HG03196 (cell line): Measurements from ENCODE around the gene SLC26A1.
A peak's percentile ranks its signal among the peaks of the same experiment; 100 is the strongest.

Experiments
- ATAC-seq: cut with Tn5 transposase; IDR thresholded peaks from one replicate; pipeline ENCODE4 v1.9.1; 2021; ENCODE audit not compliant: unreplicated experiment

The SLC26A1 gene

DNA sequence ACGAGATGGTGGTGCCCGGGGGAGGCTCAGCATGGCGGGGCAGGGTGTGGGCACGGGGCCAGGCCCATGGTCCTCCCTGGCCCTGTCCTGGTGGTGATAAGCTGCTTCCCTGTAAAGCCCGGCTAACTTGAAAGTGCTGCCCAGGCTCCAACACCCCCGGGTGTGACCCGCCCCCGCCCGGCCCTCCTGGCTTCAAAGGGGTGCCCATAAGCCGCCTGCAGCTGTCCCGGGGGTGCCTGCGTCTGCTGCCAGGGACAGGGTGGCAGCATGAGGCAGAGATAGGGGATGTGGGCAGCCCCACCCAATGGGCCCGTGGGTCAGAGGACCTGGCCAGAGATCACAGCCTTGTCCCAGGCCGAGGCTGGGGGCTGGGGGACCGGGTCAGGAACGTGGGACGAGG, 36.3 kb upstream of the SLC26A1 start:
- no peak for ATAC-seq

DNA sequence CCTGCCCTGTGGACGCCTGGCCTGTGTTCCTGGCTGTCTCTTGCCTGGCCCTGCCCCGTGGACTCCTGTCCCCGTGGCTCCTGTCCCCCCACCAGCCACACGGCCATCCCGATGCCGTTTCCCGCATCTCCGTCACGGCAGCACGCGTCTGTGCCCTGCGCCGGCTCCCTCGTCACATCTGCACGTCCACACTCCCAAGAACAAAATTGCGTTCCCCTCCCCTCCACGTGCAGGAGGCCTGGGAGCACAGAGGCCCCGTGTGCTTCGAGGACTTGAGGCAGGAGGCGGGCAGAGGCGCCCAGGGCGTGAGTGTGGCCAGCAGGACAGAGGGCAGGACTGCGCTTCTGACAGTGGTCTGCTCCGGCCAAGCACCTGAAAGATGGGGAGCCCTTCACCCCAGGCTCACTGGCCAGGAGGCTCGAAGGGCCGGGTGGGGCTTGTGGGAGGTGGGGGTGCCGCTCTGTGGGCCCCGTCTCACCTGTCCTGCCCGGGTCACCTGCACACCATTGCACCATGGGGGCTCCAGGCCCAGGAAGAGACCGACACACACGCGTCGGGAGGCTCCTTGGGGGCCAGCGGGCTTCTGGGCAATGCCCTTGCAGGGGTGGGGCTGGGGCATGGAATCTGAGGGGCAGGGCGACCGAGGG, 35.5 kb upstream of the SLC26A1 start:
- ATAC-seq, result no peak

DNA sequence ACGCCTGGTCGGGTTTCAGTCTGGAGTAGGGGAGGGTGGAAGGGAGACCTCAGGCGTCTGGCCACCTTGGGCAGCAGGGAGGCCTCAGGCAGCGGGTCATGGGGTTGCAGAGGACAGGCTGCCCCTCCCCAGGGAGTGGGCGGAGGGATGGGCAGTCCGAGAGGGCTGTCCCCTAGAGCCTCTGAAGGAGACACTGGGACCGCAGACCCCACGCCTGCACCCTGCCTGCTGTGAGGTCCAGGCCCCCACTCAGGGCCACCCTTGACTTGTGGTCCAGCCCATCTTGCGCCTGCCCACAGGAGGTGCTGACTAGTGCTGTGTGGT, 34.7 kb upstream of the SLC26A1 start:
- ATAC-seq, result no peak

DNA sequence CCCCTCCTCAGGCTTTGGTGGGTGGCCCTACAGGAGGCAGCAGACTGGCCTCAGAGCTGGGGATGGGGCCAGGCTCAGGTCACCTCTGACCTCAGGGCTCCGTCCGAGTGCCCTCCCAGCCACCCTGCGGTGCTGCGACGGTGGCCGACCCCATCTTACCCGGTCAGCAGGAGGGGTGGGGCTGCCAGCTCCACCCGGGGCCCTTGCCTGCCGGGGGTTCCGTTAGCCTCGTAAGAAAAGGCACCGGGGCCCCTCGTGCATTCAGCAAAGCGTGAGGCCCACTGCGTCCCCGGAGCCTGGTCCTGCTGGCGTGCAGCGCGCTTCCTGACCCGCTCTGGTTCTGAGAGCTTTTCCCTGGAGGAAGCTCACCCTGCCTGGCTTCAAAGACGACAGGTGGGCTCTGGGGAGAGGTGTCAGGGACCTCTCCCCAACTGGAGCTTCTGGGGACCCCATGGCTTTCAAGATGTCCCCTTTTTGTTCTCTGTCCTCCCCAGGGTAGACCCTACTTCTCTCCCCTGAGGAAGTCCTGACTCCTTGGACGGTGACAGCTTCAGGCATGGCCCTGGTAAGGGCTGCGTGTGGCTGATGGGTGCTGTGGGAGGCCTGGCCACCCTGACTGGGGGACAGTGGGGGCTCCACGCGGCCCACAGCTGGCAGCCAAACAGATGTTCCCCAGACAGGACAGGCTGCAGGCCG, 34.2 kb upstream of the SLC26A1 start:
- no peak for ATAC-seq

DNA sequence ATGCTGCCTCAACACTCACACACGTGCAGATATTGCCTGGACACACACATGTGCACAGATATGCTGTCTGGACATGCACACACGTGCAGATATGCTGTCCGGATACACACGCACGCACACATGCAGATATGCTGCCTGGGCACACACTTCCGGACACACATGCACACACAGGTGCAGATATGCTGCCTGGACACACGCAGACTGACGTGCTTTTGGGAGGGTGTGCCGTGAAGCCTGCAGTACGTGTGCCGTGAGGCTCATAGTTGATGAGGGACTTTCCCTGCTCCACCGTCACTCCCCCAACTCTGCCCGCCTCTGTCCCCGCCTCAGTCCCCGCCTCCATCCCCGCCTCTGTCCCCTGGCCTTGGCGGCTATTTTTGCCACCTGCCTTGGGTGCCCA, 32.9 kb upstream of the SLC26A1 start:
- ATAC-seq, result peak; percentile 59

DNA sequence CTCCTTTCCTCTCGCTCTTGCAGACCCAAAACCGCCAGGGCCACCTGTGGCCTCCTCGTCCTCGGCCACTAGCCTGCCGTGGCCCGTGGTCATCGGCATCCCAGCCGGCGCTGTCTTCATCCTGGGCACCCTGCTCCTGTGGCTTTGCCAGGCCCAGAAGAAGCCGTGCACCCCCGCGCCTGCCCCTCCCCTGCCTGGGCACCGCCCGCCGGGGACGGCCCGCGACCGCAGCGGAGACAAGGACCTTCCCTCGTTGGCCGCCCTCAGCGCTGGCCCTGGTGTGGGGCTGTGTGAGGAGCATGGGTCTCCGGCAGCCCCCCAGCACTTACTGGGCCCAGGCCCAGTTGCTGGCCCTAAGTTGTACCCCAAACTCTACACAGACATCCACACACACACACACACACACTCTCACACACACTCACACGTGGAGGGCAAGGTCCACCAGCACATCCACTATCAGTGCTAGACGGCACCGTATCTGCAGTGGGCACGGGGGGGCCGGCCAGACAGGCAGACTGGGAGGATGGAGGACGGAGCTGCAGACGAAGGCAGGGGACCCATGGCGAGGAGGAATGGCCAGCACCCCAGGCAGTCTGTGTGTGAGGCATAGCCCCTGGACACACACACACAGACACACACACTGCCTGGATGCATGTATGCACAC, 31.8 kb upstream of the SLC26A1 start:
- no peak for ATAC-seq

DNA sequence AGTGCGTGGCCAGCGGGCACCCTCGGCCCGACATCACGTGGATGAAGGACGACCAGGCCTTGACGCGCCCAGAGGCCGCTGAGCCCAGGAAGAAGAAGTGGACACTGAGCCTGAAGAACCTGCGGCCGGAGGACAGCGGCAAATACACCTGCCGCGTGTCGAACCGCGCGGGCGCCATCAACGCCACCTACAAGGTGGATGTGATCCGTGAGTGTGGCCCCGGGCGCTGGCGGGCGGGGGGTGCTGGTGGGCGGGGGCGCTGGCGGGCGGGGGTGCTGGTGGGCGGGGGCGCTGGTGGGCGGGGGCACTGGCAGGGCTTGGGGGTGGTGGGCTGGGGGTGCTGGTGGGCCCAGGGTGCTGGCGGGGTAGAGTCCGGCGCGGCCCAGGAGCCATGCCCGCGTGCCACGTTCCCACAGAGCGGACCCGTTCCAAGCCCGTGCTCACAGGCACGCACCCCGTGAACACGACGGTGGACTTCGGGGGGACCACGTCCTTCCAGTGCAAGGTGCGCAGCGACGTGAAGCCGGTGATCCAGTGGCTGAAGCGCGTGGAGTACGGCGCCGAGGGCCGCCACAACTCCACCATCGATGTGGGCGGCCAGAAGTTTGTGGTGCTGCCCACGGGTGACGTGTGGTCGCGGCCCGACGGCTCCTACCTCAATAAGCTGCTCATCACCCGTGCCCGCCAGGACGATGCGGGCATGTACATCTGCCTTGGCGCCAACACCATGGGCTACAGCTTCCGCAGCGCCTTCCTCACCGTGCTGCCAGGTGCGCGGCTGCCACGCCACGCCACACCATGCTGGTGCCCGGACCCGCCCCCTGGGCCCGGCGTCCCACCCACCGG, 30.9 kb upstream of the SLC26A1 start:
- no peak for ATAC-seq

DNA sequence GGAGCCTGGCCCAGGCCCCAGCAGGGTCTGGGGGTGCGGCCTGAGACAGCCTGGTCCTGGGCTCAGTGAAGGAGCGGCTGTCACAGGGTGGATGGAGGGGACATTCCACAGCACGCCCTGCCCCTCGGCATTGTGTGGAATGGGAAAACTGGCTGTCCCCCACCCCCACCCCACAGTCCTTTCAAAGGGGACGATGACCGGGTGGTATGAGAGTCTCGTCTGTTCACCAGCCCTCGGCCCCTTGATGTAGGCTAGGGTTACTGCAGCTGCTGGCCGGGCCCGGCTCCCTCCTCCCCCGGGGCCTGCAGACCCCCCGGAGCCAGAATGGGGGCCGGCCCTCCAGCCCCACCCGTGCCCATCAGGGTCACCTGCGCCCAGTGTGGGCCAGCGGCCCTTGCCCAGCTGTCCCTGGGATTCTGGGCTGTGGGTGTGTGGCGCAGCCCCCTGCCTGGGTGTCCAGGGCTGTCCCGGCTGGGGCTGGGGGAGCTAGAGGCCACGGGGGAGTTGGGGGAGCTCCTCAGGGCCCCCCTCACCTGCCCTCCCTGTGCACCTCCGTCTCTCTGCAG, 30.0 kb upstream of the SLC26A1 start:
- no peak for ATAC-seq

DNA sequence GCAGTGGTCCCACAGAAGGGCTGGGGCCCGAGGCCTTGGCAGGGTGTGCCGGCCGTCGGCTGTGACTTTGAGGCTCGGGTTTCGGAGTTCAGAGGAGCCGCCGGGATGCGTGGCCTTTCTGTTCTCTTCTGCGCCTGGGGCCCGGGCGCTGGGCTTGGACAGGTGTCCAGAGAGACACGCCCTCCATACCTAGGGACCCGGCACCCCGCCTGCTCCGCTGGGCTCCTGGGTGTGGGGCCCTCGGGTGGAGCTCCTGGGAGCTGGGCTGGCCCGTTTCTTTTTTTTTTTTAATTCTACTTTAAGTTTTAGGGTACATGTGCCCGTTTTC, 29.5 kb upstream of the SLC26A1 start:
- ATAC-seq, result no peak

DNA sequence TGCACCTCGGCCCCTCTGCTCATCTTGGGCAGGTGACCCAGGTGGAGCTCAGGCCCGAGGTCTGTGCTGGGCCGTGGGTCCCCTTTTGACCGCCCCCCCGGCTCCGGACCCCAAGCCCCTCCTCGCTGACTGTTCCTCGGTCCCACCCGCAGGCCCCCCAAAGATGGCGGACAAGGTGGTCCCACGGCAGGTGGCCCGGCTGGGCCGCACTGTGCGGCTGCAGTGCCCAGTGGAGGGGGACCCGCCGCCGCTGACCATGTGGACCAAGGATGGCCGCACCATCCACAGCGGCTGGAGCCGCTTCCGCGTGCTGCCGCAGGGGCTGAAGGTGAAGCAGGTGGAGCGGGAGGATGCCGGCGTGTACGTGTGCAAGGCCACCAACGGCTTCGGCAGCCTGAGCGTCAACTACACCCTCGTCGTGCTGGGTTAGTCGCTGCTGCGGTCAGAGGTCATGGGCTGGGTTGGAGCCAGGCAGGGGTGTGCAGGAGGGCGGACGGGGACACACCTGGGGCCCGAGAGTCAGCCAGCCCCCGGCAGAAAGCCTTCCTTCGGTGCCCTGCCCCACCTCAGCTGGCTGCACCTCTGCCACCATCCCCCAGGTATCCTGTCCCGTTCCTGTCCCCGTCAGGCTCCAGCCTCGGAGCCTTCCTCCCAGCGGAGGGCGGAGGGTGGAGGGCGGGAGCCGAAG, 29.0 kb upstream of the SLC26A1 start:
- ATAC-seq, result no peak

DNA sequence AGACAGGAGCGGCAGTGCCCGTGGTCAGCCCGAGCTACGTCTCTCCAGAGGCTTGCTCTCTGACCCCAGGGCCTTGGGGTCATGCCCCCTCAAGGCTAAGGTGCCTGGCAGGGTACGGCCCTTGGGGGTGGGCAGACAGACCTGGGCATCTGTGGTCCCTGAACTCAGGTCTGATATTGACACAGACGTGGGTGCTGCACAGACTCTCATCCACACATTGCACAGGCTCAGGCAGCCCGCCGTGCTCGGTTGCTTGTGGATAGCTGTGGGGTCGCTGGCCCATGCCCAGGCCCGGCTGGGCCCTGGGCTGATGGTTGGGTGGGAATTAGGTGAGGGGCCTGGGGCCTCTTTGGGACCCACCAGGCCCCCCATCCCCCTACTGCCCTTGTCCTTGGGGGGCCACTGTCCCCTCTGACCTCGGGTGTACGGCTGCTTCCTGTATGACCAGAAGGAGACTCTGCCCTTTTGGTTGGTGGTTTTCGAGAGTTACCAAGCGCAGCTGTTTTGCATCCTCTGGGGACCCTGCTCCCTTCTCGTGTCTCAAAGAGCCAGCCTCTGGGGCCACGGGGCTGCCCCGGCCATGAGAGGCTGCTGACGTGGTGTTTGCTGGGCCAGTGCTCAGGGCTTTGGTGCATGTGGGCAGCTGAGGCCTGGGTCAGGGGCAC, 28.3 kb upstream of the SLC26A1 start:
- ATAC-seq, result peak; percentile 72

DNA sequence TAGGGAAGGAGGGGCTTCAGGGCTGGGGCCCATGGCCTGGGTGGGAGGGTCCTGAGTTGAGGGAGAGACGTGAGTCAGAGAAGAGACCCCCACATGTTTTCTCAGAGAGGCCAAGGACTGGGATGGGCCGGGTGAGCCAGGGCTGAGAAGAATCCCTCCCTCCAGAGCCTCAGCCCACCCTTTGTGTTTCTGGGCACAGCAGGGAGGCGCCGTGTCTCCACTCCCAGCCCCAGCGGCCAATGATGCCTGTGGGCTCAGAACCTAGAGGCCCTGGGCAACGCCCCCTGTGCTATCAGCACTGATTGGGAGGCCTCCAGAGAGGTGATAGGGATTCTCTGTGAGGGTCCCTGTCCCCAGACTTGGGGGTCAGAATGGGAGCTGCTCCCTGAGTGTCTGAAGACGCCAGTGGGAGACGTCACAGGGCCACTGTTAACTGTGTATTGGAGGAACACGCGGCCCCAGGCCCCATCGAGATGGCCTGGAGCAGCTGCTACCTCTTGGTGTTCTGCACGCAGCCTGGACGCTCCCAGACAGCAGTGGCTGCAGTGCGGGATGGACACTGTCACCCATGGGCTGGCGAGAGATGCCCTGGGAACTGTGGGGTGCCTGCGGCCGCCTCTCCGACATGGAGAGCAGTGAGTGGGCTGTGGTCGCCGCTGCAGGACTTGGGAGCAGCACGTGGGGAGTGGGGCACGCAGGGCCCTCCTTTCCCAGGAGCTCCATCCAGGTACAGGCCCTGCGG, 26.7 kb upstream of the SLC26A1 start:
- no peak for ATAC-seq

DNA sequence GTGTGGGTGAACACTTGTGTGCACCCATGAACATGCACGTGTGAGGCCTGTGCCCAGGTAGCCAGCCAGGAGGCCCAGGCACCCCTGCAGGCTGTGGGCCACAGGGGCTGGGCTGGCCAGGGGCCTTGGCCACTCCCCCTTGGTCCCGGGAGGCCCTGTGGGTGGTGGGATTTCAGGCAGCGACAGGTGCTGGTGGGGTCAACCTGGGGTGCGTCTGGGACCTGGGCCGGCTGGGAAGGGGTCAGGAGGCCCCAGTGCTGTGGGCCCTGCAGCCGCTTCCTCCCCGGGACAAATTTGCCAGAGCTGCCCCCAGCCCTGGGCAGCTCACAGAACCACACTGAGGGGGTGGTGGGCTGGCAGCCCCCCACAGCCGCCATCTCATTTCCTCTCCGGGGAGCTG, 26.1 kb upstream of the SLC26A1 start:
- ATAC-seq, result no peak

DNA sequence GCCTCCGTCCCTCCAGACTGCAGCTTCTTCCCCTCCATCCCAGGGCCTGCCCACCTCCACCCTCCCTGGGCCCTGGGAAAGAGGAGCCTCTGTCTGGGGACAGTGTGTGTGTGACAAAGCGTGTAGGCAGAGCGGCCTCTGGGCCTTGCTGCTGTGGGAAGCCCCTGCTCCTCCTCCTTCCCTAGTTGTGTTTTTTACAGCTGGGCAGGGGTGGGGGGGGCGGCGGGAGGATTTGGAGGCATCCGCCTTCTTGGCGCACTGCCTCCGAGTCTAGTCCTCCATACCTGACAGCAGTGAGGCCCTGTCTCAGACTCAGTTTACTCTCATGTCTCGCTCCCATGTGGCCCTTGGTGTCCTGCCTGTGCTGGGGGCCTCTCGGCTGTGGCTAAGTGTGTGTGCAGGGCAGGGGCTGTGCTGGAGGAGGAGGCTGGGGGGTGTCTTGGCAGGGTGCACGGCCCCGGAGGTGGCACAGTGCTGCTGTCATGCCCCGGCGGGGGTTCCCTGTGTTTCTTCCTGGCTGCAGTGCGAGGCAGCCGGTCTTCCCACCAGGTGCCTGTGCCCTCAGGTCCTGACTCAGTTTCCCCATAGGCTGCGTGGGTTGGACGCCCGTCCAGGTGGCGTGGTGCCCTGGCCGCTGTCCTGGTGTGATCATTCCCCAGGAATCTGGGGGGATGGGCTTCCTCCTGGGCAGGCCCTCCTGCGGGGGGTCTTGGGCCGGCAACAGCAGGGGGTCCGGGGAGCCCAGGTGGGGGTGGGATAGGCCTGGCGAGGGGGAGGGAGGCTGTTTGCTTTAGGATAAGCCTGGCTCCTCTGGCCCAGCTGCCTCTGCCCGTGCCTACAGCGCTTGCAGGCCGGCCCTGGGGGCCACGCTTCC, 25.2 kb upstream of the SLC26A1 start:
- no peak for ATAC-seq

DNA sequence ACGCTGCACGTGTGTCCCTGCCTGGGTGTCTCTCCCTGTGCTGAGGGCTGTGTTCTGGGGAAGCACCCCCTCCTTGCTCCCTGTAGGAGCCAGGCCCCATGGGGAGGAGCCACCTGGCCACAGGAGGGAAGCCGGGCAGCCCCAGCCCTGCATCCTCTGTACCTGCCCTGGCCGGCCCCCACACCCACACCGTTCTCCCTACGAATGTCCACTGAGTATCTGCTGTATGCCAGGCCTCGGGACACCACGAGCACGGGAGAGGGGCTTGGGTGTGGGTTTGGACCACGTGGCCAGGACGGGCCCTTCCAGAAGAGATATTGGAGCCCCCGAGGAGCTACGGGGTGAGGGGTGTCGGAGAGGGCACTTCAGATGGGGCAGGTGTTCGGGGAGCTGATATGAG, 24.5 kb upstream of the SLC26A1 start:
- ATAC-seq, result no peak

DNA sequence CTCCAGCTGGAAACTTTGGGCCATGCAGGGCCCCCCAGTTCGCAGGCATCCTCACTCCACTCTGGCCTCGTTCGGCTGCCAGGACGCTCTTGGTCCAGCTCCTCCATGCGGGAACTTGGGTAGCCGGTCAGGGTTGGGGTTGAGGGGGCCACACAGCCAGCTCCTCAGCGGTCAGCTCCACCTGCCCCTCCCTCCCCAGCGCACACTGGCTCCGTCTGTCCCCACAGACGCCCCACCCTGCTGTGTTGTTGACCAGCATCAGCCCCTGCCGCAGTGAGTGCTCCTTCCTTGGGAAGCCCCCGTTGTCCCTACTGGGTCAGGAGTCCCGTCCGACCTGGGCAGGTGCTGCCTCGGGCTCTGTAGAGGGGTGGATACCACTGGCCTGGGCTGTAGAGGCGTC, 24.0 kb upstream of the SLC26A1 start:
- no peak for ATAC-seq

DNA sequence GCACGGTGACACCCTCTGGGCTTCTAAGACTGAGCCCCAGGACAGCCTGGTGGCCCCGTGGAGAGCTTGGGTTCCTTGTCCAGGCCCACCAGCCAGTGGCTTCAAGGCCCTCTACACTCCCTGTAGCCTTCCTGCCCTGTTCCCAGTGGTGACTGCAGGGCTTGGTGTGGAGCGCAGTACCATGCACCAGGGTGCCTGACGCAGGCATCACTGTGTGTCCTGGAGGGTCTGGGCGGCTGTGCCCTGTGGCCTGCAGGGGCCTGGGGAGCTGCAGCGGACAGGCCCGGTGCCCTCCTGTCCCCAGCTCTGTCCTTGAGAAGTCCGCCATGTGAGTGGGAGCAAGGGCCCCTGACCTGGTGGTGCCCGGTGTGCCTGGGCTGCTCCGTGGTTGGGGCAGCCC, 22.5 kb upstream of the SLC26A1 start:
- no peak for ATAC-seq

DNA sequence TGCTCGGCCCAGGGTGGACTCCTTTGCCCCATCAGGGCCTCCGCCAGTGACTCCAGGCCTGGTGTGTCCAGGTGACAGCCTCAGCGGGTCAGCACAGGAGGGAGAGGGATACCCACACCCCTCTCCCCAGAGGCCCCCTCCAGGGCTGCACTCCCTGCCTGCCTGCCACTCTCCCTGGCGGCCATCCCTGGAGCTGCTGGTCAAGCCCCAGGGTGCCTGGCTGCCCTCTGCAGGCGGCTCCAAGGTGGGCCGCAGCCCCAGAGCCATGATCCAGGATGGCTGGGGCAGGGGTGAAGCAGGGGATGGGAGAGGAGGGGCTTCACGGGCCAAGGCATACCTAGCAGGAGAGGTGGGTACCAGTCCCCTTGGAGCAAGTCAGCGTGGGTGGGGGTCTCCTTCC, 22.0 kb upstream of the SLC26A1 start:
- ATAC-seq, result no peak
